Body of pancreas (tissue), 4 donors: ENCODE results near the gene WNK2.

Experiments
- CTCF ChIP-seq, 7 experiments: fragments of 450-650 bp in 4 of 7; fragments of 200-600 bp in 3 of 7; sonication (generic) in 3 of 7; IDR thresholded peaks; one replicate each; pipeline ENCODE4 v1.5.1; 2016 to 2019; ENCODE audit warnings: antibody characterized with exemption in 7 of 7
- POLR2A ChIP-seq, 3 donors: fragments of 450-650 bp; IDR thresholded peaks; one replicate each; pipeline ENCODE4 v1.6.1; 2016; ENCODE audit warnings: antibody characterized with exemption in 3 of 3, mild to moderate bottlenecking in 2 of 3

- TF ChIP-seq CTCF (IDR thresholded peaks at IDR 0.05): no peak
- TF ChIP-seq POLR2A (IDR thresholded peaks at IDR 0.05): no peak
These were observed 15.1 kb downstream of the WNK2 start for GRCh38 chr9:93198838-93199625.
